Measurements from ENCODE around the gene FAM153A.
"Not testable (repeated sequence)": the region's sequence is repeated elsewhere in the genome, so short reads cannot be mapped to it uniquely, and the experiment has no call there.

The FAM153A gene

DNA sequence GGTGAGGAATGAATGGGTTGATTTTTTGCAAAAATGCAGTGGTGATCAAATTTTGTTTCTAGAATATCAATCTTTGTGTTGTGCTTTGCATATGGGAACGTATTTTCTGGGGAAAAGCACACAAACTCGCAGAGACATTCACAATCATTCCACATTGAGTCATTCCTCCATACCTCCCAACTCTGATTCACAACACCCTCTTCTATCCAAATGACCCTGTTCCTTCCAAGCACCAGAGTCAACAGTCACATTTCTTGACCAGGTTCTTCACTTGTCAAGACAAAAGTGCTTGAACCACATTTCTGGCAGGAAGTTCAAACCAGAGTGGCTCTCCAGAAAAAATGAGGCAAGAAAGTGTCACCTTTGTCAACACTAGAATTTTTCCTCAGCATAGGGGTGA, 35.3 kb downstream of the FAM153A start:
- in situ Hi-C loops (cut with MboI; ENCODE audit: low sequenced_read_pairs) = not testable (repeated sequence)

DNA sequence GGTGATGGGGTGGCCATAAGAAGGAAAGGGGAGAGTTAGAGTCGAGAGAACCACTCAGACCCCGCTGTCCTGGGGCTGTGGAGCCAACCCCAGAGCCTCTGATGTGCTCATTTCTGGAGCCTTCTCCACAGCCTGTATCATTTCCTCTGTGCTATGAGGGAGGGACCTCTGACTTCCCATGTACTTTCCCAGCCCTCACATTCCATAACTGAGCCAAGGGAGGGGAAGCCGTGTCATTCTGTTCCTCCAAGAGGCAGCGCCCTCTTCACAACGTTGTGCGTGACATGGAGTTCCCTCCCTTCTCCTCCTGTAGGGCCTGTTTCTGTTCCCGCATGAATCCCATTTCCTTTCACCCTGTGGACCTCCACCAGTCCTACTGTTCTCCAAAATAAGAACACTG, 57.8 kb downstream of the FAM153A start:
- in situ Hi-C loops (cut with MboI; ENCODE audit: low sequenced_read_pairs) = not testable (repeated sequence)

DNA sequence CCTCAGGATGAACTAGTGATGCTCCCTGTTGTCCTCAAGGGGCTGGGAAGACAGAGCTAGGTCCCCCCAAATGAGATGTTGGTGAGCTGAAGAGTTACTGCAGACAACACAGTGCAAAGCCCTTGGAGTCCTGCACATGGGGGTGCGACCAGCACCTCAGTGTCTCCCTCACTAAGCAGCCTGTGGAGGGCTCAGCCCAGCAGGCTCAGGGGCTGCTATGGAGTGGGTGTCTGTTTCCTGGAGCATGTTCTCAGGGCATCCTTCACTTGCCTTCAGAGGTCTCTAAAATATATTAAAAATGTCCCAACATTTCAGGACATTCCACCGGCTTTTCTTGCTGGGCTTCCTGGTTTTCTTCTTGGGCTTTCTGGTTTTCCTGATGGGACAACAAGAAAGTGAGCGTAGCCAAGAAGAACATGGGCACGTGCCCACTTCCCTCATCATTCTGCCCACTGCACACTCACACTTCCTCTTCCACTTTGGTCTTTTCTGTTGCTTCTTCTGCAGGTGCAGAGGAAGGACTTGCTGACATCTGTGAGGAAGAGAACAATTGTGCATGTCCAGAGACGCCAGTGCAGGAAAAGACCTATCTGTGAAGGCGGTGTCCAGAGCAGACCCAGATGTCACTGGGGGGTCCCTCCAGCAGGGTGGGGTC, 58.7 kb downstream of the FAM153A start:
- in situ Hi-C loops (cut with MboI; ENCODE audit: low sequenced_read_pairs) = not testable (repeated sequence)

DNA sequence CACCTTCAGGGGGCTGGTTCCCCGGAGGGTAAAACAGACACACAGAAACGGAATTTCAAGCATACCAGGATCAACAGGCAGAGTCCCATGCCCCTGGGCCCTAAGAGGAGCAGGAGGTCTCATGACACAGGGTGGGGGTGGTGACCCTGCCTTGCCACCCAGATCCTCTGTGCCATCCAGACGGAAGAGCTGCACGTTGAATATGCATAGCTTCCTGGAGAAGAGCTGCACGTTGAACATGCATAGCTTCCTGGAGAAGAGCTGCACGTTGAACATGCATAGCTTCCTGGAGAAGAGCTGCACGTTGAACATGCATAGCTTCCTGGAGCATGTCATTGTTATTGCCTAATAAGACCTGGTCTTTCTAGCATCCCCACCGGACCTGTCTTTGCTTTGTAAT, 59.9 kb downstream of the FAM153A start:
- in situ Hi-C loops (cut with MboI; ENCODE audit: low sequenced_read_pairs) = not testable (repeated sequence)

DNA sequence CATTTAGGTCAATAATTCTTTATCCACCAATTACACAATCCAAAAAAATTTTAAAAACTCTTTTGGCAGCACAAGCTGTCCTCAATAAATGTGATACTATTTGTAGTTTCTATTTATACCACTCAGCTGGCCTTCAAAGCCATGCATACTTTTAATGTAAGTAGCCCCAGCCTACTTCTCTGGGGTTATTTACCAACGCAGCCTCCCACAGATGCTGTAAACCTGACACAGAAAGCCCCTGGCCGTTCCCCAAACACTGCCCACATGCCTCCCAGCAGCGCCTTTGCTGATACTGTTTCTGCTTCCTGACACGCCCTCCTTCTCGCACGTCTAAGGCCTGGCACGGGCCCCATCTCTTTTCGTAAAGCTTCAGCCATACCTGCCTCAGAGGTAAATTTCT, 62.7 kb downstream of the FAM153A start:
- in situ Hi-C loops (cut with MboI; ENCODE audit: low sequenced_read_pairs) = not testable (repeated sequence)

DNA sequence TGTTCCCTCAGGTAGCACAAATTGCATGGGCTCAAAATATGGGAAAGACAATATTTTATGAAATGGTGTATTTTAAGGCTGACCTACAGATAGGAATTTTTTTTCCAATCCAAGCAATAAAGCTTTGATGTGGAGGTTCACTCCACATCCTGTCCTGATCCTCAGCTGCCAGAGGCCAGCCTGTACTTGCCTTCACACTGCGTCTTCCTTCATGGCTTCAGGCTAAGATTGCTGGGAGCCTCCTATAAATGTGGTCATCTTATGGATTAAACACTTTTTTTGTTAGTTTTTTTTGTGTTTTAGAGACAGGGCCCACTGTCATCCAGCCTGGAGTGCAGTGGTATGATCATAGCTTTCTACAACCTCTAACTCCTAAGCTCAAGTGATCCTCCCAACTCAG, 67.3 kb downstream of the FAM153A start:
- in situ Hi-C loops (cut with MboI; ENCODE audit: low sequenced_read_pairs) = not testable (repeated sequence)

DNA sequence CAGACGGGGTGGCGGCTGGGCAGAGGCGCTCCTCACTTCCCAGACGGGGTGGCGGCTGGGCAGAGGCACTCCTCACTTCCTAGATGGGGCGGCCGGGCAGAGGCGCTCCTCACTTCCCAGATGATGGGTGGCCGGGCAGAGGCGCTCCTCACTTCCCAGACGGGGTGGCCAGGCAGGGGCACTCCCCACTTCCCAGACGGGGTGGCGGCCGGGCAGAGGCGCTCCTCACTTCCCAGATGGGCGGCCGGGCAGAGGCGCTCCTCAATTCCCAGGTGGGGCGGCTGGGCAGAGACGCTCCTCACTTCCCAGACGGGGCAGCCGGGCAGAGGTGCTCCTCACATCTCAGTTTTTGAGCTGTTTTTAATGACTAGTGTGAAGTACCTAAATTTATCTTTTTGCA, 86.6 kb downstream of the FAM153A start:
- in situ Hi-C loops (cut with MboI; ENCODE audit: low sequenced_read_pairs) = not testable (repeated sequence)

DNA sequence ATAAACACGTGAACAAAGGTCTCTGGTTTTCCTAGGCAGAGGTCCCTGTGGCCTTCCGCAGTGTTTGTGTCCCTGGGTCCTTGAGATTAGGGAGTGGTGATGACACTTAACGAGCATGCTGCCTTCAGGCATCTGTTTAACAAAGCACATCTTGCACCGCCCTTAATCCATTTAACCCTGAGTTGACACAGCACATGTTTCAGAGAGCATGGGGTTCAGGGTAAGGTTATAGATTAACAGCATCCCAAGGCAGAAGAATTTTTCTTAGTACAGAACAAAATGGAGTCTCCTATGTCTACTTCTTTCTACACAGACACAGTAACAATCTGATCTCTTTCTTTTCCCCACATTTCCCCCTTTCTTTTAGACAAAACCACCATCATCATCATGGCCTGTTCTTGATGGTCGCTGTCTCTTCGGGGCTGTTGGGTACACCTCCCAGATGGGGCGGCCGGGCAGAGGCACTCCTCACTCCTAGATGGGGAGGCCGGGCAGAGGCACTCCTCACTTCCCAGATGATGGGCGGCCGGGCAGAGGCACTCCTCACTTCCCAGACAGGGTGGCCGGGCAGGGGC, 87.3 kb downstream of the FAM153A start:
- in situ Hi-C loops (cut with MboI; ENCODE audit: low sequenced_read_pairs) = not testable (repeated sequence)

DNA sequence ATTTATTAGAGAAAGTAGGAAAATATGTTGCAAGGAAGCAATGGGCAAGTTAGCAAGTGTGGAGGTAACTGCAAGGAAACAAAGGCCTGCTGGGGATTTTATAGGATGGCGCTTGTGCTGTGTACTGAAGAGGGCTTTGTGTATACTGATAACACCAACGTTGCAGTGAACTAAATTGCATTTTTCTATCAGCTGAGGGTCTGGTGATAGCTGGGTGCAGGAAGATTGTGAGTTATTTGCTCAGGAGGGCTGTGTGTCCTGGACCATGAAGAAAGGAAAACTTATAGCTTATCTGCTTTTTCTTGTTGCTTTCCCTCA, 88.2 kb downstream of the FAM153A start:
- in situ Hi-C loops (cut with MboI; ENCODE audit: low sequenced_read_pairs) = not testable (repeated sequence)

DNA sequence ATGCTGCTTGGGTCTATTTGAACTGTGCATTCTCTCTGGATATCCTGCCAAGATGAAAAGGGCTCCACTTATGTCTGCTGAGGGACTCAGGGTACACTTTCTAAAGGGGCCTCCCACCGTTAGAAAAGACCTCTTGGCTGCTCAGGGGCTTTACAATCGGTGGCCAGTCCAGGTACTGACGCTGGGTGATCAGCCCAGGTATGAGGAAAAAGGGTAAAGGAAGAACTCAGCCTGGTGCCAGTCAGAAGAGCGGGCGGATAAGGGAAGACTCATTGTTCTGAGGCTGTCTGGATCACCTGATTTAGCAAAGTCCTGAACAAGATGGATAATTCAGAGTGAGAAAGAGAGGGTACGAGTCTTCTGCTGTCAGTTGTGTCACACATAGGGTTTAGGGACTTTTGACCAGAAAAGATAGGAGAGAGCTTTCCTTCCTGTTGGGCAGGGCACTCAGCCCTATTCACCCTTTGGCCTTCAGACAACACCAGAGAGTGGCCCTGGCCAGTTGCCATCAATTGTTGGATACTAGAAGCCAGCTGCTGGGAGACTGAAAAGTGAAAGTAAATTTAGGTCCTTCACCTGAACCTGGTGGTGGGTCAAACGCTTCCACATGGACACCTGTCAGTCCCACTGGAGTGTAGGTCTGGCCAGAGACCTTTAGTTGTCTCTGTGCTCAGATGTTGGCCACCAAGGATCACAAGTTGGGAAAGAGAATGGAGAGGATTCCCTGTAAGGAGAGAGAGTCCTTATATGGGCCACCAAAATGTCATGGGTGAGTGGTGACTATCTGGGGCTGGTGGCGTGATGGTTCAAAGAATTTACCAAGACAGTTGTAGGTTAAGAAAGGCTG, 88.8 kb downstream of the FAM153A start:
- in situ Hi-C loops (cut with MboI; ENCODE audit: low sequenced_read_pairs) = not testable (repeated sequence)

DNA sequence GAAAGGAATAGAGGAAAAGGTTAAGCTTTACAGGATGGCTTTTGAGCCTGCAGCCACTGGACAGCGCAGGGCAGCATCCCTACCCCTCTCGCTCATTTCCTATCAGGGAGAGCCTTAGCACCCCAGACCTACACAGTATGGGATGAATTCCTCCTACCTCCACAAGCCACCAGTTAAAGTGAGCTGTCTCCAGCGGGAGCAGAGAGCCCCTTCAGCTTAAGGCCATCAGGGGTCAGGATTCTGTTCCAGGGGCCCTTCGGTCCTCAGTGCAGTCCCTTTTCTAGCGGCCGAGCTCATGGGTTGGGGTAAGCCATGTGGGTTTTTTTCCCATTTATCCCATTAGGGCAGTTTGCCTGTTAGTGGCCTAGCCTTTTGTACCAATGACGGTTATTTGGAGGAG, 89.7 kb downstream of the FAM153A start:
- in situ Hi-C loops (cut with MboI; ENCODE audit: low sequenced_read_pairs) = not testable (repeated sequence)

DNA sequence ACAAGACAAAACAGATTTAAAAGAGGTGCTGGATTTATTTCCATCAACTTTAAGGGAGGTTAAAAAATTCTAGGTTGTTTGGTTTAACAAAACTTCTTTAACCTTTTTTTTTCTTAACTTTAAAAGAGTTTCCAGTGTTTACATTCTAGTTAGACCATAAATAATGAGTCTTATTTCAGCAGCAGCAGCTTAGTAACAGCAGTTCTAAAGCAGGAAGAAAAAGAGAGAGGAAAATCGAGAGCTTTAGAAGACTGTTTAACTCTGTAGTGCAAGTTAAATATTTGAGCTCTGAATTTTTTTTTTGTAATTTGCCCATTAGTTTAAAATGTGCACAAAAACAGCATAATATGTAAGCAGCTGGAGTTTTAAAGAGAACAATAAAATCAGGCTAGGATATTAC, 90.2 kb downstream of the FAM153A start:
- in situ Hi-C loops (cut with MboI; ENCODE audit: low sequenced_read_pairs) = not testable (repeated sequence)

DNA sequence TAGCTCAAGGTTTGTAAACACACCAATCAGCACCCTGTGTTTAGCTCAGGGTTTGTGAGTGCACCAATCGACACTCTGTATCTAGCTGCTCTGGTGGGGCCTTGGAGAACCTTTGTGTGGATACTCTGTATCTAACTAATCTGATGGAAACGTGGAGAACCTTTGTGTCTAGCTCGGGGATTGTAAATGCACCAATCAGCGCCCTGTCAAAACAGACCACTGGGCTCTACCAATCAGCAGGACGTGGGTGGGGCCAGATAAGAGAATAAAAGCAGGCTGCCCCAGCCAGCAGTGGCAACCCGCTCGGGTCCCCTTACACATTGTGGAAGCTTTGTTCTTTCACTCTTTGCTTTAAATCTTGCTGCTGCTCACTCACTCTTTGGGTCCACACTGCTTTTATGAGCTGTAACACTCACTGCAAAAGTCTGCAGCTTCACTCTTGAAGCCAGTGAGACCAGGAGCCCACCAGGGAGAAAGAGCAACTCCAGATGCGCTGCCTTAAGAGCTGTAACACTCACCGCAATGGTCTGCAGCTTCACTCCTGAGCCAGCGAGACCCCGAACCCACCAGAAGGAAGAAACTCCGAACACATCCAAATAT, 93.6 kb downstream of the FAM153A start:
- in situ Hi-C loops (cut with MboI; ENCODE audit: low sequenced_read_pairs) = not testable (repeated sequence)

DNA sequence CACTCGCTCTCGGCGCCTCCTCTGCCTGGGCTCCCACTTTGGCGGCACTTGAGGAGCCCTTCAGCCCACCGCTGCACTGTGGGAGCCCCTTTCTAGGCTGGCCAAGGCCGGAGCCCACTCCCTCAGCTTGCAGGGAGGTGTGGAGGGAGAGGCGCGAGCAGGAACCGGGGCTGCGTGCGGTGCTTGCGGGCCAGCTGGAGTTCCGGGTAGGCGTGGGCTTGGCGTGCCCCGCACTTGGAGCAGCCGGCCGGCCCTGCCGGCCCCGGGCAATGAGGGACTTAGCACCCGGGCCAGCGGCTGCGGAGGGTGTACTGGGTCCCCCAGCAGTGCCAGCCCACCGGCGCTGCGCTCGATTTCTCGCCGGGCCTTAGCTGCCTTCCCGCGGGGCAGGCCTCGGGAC, 94.6 kb downstream of the FAM153A start:
- in situ Hi-C loops (cut with MboI; ENCODE audit: low sequenced_read_pairs) = not testable (repeated sequence)

DNA sequence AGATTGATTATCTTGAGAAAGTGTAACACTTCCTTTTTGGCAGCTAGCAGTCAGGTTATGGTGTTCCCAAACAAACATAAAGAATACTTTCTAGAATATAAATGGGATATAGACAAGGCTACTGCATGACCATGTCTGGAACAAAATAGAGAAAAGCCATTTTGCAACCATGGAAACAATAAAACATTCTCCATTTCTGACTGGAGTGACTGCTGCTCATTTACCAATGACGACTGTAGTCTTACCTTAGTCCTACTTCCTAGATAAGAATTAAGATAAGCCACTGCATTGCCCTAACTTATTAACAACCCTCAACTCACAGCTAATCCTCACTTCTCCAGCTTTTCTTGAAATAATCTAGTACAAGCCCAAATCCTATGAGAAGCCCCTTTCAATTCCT, 100.8 kb downstream of the FAM153A start:
- in situ Hi-C loops (cut with MboI; ENCODE audit: low sequenced_read_pairs) = not testable (repeated sequence)
